SW 1271 (cell line): ENCODE results near the gene CEP70.

Experiments
- DNase-seq, 2 experiments: peaks; one replicate each; lab custom pipeline; 2025; lab: John Stamatoyannopoulos, UW

The CEP70 gene

DNA sequence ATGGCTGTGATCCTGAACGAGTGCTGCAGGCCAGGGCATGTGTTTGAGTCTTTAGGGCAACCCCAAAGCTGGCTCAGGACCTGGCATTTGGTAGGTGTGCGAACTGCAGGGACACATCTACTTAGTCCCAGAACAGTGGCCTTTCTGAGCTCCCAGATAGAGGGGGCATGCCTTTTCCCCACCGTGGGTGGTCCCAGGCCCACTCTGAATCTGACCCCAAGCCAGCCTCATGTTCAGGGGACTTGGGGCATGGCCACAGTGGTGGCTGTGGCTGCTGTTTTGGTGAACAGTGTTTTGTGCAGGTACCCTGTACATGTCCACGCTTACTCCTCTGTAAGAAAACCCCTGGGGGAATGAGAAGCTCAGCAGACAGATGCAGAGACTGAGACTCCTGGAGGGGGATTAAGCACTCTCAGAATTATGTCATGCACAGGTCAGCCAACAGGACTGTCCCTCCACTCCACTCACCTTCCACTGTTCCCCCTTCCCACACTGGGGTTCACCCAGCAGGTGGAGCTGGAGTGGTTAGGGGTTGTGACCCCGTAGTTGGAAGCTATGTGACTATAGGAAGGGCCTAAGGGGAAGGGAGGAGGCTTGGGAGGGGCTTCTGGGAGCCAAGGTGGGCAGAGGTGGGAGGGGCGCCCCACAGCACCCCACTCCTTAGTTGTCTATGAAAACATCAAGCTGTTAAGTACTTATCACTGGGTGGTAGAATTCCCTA, 143.2 kb downstream of the CEP70 start:
- DNase-seq, result no peak

DNA sequence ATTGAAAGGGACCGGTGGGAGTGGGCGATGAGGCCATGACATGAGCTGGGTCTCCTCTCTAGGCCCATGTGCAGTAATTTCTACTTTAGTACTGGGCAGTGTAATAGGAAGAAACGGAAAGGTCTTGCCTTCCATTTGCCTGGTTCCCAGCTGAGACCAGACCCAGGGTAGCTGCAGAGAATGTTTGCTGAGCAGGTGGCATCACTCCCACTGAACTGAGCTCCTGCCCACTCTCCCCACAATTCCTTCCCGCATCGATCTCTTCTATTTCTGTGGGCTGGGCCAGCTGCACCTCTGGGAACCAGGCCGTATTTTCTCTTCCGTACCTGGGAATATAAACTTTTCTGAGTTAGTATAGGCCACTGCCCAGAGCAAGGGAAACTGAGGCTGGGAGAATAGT, 143.9 kb downstream of the CEP70 start:
- DNase-seq, result no peak

DNA sequence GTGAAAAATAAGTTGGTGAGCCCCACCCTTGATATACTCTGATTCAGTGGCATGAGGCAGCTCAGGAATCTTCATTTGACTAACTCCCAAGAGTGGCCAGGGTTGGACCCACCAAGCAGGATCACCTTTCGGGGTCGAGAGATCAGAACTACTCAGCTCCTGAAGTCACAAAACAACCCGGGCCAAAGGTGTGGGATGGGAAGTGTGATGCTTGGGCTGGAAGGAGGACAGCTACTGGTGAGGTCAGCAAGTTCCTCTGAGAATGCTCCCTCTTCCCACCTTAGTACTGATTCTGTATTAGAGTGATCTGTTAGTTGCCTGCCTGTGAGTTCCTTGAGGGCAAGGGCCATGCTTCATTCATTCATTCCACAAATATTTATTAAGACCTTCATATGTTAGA, 144.6 kb downstream of the CEP70 start:
- DNase-seq, result no peak

DNA sequence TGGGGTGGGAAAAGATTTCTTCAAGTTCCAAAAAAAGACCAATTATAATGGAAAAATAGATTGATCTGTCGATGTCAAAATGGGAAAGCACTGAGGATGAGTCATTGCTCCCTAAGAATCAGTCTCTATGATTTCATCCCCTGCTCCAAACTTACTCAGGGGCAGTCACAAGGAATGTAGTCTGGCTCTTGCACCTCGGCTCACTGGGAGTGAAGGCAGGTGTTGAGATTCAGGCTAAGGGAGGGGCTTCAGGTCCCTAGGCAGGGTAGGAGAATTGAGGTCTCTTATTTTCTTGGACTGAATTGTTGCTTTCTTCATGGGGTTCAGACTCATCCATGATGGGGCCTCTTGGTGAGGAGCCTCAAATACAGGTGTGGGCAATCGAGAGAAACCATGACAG, 145.4 kb downstream of the CEP70 start:
- DNase-seq, result no peak

DNA sequence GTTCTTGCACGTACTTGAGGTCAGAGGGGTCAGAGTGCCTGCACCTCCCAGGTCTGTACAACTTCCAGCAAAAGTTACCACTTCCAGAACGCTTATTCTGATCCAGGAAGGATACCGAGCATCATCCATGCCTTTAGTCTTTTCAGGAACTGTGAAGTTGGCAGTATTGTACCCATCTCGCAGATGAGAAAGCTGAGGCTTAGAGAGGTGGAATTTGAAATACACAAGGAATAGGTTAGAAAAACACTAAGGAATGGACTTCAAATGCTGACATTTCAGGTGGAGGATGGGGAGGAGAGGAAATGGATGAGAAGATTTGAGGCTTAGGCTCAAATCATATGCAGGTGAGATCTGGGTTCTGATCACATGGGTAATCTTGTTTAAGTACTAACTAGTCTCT, 148.4 kb downstream of the CEP70 start:
- DNase-seq, result no peak

DNA sequence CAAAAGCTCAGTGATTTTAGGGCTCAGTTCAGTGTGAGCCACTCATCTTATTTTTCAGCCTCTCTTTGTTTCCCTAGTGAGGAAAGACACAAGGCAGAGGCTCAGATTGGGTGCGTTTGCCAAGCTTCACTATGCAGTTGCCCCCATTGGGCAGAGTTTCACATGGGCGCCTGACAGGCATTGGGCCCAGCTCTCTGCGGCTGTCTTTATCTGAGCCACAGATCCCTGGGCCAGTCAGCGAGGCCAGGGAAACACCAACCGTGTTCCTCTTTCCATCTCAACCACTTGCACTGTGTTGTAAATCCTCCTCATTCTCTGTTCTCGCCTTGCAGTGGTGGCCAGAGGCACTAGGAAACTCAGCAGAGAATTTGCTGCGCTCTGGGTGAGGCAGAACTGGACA, 148.8 kb downstream of the CEP70 start:
- no peak for DNase-seq
